H54 (cell line): ENCODE measurements around the gene PATE1.
"Not testable (repeated sequence)": the region's sequence is repeated elsewhere in the genome, so short reads cannot be mapped to it uniquely, and the experiment has no call there.

ENCODE experiments used
- DNase-seq: peaks from one replicate; pipeline ENCODE4 v3.0.0; 2011; ENCODE audit warnings: low spot score, mixed read lengths; ENCODE audit not compliant: insufficient read length
- FAIRE-seq: peaks from 3 replicates; lab custom pipeline; 2011; peaks lifted over from hg19 to GRCh38; lab: Jason Lieb, UNC
- POLR2A ChIP-seq: IDR thresholded peaks from 2 replicates; pipeline ENCODE4 v1.6.1; 2011; ENCODE audit warnings: low read depth, mild to moderate bottlenecking, low read length

PATE1 gene

GRCh38 chr11:125745979-125746378 lies at the start of gene PATE1:
PATE1 (plus strand) TSS chr11:125746279; CDS start chr11:125746305, 26 bp downstream.
- DNase-seq: no peak
- TF ChIP-seq POLR2A: no peak
- FAIRE-seq: no peak

GRCh38 chr11:125701018-125701610 lies 45.0 kb upstream of the PATE1 start:
- FAIRE-seq: no peak
- no peak for TF ChIP-seq POLR2A
- DNase-seq: no peak

DNA sequence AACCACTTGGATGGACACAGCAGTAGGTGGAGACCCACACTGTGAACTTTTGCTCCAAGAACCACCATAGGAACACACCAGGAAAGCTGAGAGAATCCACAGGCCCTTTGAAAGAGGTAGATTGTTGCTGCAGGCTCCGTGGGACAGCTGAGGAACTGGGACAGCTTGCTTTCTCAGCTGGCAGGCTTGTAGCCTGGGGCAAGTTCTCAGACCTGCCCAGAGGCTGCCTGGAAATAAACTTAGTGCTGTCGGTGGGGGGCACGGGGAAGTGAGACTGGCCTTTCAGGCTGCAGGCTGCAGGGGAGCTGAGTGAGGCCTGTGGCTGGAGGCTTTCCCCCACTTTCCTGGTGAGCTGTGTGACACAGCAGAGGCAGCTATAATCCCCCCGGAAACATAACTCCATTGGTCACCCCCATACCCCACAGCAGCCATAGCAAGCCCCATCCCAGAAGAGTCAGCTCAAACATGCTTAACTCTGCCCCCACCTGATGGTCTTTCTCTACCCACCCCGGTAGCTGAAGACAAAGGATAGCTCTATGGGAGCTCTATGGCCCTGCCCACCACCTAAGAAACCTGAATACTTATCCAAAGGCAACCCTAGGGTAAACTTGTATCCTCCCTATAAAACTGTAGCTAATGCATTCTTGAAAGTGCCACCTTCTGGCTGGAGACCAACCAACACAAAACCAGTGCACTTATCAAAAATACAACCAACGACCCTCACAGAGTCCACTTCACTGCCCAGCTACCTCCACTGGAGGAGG lies 44.0 kb upstream of the PATE1 start:
- DNase-seq: no peak
- FAIRE-seq: no peak

GRCh38 chr11:125704686-125705085 lies 41.4 kb upstream of the PATE1 start:
- not testable (repeated sequence) for DNase-seq, FAIRE-seq

More for the DNA sequence above, 44.0 kb upstream of the PATE1 start:
- no peak for TF ChIP-seq POLR2A

- no peak for DNase-seq
- FAIRE-seq: no peak
- TF ChIP-seq POLR2A: no peak
Measured at GRCh38 chr11:125720781-125721180, 25.3 kb upstream of the PATE1 start.

- no peak for TF ChIP-seq POLR2A
- FAIRE-seq (no peak), DNase-seq (no peak)
Measured at GRCh38 chr11:125724125-125724524, 22.0 kb upstream of the PATE1 start.

- FAIRE-seq (no peak), DNase-seq (no peak)
- TF ChIP-seq POLR2A: no peak
Measured at GRCh38 chr11:125728969-125729368, 17.1 kb upstream of the PATE1 start.

GRCh38 chr11:125740617-125741016 lies 5.5 kb upstream of the PATE1 start:
- no peak for DNase-seq
- no peak for FAIRE-seq
- no peak for TF ChIP-seq POLR2A

DNA sequence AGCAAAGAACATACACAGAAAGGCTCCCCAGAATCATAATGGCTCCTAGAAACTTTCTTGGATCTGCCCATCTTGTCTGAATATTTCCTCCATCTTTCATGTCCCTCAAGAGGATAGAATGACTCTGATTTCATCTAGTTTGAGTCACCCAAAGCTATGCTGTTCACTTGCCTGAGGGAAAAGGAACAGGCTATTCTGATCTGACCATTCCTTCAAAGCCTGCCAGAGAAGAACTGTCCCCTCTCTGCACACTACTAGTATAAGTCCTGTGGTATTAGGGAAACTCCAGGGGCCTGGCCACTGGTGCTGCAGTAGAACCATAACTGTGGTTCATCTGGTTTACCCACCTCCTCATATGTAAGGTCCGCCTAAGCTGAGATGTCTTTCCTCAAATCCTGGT lies 2.4 kb upstream of the PATE1 start:
- no peak for TF ChIP-seq POLR2A
- FAIRE-seq: no peak
- no peak for DNase-seq

DNA sequence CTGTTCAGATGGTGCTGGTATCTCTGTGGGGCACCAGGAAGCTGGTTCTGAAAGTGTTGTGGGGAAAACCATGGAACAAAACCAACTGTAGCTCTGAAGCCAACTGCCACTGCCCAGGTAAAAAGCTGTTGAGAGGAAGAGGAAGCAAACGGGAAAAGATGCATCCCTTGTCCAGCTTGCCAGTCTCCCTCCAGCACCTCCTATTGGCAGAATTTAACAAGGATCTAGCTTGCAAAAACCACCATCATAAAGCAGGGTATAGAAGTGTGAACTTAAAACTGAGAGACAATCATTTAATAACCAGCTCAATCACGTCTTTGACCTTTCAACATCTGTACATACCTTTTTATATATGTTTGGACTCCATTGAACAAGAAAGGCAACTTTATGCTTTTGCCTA lies 4.5 kb downstream of the PATE1 start:
- FAIRE-seq: no peak
- no peak for TF ChIP-seq POLR2A
- DNase-seq: no peak

DNA sequence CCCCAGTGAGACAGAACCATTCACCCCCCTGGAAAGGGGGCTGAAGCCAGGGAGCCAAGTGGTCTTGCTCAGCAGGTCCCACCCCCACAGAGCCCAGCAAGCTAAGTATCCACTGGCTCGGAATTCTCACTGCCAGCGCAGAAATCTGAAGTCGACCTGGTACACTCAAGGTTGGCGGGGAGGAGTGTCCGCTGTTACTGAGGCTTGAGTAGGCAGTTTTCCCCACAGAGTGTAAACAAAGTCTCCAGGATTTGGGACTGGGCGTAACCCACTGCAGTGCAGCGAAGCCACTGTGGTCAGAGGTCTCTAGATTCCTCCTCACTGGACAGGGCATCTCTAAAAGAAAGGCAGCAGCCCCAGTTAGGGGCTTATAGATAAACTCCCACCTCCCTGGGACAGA lies 10.0 kb downstream of the PATE1 start:
- DNase-seq: no peak
- TF ChIP-seq POLR2A: no peak
- FAIRE-seq: no peak

DNA sequence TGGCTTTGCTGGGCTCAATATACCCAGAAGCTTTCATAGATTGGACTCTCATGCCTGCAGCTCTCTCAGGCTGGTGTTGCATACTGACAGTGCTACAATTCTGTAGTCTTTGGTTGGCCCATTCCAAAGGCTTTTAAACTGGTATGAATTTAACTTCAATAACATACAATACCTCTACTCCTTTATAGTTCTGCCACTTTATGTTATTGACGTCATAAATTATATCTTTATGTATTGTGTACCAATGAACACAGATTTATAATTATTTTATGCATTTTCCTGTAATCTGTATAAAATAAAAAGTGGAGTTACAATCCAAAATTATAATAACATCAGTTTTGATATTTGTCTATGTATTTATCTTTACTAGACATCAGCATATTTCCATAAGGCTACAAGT lies 16.4 kb downstream of the PATE1 start:
- TF ChIP-seq POLR2A: no peak
- FAIRE-seq: no peak
- DNase-seq: no peak

DNA sequence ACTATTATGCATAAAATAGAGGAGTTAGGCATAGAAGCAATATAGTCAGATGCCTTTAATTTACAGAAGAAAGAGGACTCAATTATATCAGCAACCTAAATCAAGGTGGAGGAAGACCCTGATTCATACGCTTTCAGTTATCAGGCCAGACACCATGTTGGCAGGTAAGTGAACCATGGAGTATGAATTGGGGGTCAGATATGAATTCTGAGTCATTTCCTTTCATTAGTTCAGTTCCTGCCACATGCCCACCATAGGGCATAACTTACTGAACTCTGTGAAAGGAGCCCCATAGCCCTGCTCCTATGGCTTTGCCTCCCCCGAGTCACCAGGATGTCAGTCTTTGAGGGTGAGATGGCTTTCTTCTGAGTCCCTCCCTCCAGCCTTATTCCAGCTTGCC lies 17.4 kb downstream of the PATE1 start:
- no peak for TF ChIP-seq POLR2A
- FAIRE-seq (no peak), DNase-seq (no peak)

DNA sequence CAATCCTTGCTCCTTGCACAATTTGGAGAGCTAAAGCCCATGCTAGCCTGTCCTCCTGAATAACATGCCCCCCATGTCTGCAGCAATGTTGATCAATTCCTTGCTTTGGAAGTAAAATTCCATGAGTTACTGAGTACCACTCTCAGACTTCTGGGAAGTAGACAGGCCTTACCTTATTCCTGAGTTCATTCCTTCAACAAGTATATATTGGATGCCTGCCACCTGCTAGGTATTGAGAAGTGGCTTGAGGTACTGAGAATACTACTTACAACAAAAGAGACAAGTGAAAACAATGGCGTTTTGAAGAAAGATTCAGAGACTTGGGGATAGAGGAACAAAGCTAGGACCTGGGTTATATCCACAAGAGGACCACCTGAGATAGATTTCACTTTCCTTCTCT lies 20.2 kb downstream of the PATE1 start:
- FAIRE-seq: no peak
- no peak for TF ChIP-seq POLR2A
- no peak for DNase-seq
